Right lobe of liver (tissue), 4 donors: ENCODE results near the gene CCDC28A.

Experiments used
- CTCF ChIP-seq, 4 donors: fragments of 200-600 bp in 3 of 4; fragments of 450-650 bp in 1 of 4; IDR thresholded peaks; one replicate each; pipeline versions ENCODE4 v1.5.1 to v1.8.0; 2016 to 2022; ENCODE audit warnings: antibody characterized with exemption in 4 of 4, mild to moderate bottlenecking in 2 of 4
- POLR2A ChIP-seq: fragments of 450-650 bp; IDR thresholded peaks from one replicate; pipeline ENCODE4 v1.6.1; 2017; ENCODE audit warnings: antibody characterized with exemption, mild to moderate bottlenecking
- donor health status: DM: no; HTN: no; CAD: no.
- donor health status: DM: no; HTN: no; CAD: no.
- donor health status: DM: no; HTN: yes; CAD: no.

GRCh38 chr6:138837246-138837645 is 63.7 kb downstream of the CCDC28A start:
- TF ChIP-seq CTCF (IDR thresholded peaks at IDR 0.05): no peak
- TF ChIP-seq POLR2A: no peak
